SU-DHL-6 (cell line): Measurements from ENCODE around the gene ZNF512.

ENCODE experiments used
- H2AFZ ChIP-seq: fragments of 200-600 bp; sonication (generic); 2 replicates; pipeline ENCODE4 v1.6.1; 2014; ENCODE audit warnings: low read depth, mild to moderate bottlenecking, moderate library complexity, mixed read lengths, antibody characterized with exemption, low read length; ENCODE audit not compliant: severe bottlenecking
- H3F3A ChIP-seq: fragments of 200-600 bp; shearing (Covaris generic); 2 replicates; pipeline ENCODE4 v1.6.0; 2016; ENCODE audit warnings: antibody characterized with exemption, mild to moderate bottlenecking; ENCODE audit not compliant: insufficient read depth
- H3K27ac ChIP-seq: fragments of 200-600 bp; sonication (generic); 2 replicates; pipeline ENCODE4 v1.5.1; 2016; ENCODE audit warnings: low read depth, mild to moderate bottlenecking, low read length, moderate library complexity, mixed read lengths
- H3K27me3 ChIP-seq: fragments of 200-600 bp; sonication (generic), shearing (Covaris generic); 2 replicates; pipeline ENCODE4 v1.6.0; 2014; ENCODE audit warnings: mild to moderate bottlenecking, low read length
- H3K36me3 ChIP-seq: fragments of 200-600 bp; sonication (generic); 2 replicates; pipeline ENCODE4 v1.6.1; 2014; ENCODE audit warnings: mild to moderate bottlenecking, low read length, mixed read lengths
- H3K4me2 ChIP-seq: fragments of 300-600, 200-600 bp; shearing (Covaris generic), sonication (generic); 2 replicates; pipeline ENCODE4 v1.6.0; 2014; ENCODE audit warnings: low read length, low read depth, mild to moderate bottlenecking; ENCODE audit not compliant: poor library complexity, severe bottlenecking
- H3K4me3 ChIP-seq: fragments of 200-600 bp; sonication (generic); 2 replicates; pipeline ENCODE4 v1.5.1; 2014; ENCODE audit warnings: antibody characterized with exemption, low read length, mild to moderate bottlenecking, mixed read lengths; ENCODE audit not compliant: insufficient read depth, poor library complexity, severe bottlenecking
- H3K79me2 ChIP-seq: fragments of 200-600 bp; sonication (generic); 2 replicates; pipeline ENCODE4 v1.6.1; 2014; ENCODE audit warnings: mild to moderate bottlenecking, low read length, moderate library complexity; ENCODE audit not compliant: insufficient read depth
- H3K9ac ChIP-seq: fragments of 200-600 bp; sonication (generic); 2 replicates; pipeline ENCODE4 v1.7.0; 2014; ENCODE audit warnings: mild to moderate bottlenecking, low read length
- H3K9me2 ChIP-seq: fragments of 200-600 bp; sonication (generic); replicated peaks from 2 replicates; pipeline ENCODE4 v1.6.1; 2014; ENCODE audit warnings: low read length; ENCODE audit not compliant: insufficient read depth
- H3K9me3 ChIP-seq: fragments of 200-600 bp; sonication (generic); 2 replicates; pipeline ENCODE4 v1.6.1; 2014; ENCODE audit warnings: low read length, mixed read lengths; ENCODE audit not compliant: insufficient read depth
- H4K20me1 ChIP-seq: fragments of 200-600 bp; sonication (generic); 2 replicates; pipeline ENCODE4 v1.6.1; 2014; ENCODE audit warnings: low read depth, mild to moderate bottlenecking, antibody characterized with exemption, low read length, moderate library complexity, mixed read lengths
- CTCF ChIP-seq: fragments of 200-600 bp; sonication (generic); IDR thresholded peaks from one replicate; pipeline ENCODE4 v1.5.1; 2017; ENCODE audit warnings: antibody characterized with exemption, mild to moderate bottlenecking, low read length, moderate library complexity; ENCODE audit not compliant: insufficient read depth, poor library complexity, severe bottlenecking
- EZH2phosphoT487 ChIP-seq: fragments of 200-600 bp; sonication (generic), shearing (Covaris generic); conservative IDR thresholded peaks from 2 replicates; pipeline ENCODE4 v1.6.1; 2018; ENCODE audit warnings: mild to moderate bottlenecking, antibody characterized with exemption, low read length, moderate library complexity, mixed read lengths

Gene ZNF512

GRCh38 chr2:27638037-27638637, 55.3 kb downstream of the ZNF512 start:
- no peak overlapping the region for H3K27ac ChIP-seq
- H3K36me3 ChIP-seq: peaks cover 33% of the 10 kb centered on the region
- H3F3A ChIP-seq: no peaks in the 10 kb centered on the region; the same call in 1 of the 2 replicates
- H2AFZ ChIP-seq: no peak overlapping the region
- H3K27me3 ChIP-seq: no peaks in the 10 kb centered on the region
- TF ChIP-seq CTCF (no peak), EZH2phosphoT487 (no peak)
- no peak overlapping the region for H3K4me3 ChIP-seq
- H3K79me2 ChIP-seq: no peaks in the 10 kb centered on the region
- H3K4me2 ChIP-seq: no peak overlapping the region
- no peaks in the 10 kb centered on the region for H4K20me1 ChIP-seq
- H3K9me3 ChIP-seq: no peaks in the 10 kb centered on the region
- no peaks in the 10 kb centered on the region for H3K9me2 ChIP-seq
- H3K9ac ChIP-seq: no peak overlapping the region

- H3K9me3 ChIP-seq: no peaks in the 10 kb centered on the region
- no peak overlapping the region for H3K4me3 ChIP-seq
- H3K27me3 ChIP-seq: no peaks in the 10 kb centered on the region
- H3K9ac ChIP-seq: no peak overlapping the region
- no peaks in the 10 kb centered on the region; the same call in 1 of the 2 replicates for H3F3A ChIP-seq
- TF ChIP-seq EZH2phosphoT487 (no peak), CTCF (no peak)
- no peak overlapping the region for H3K27ac ChIP-seq
- no peaks in the 10 kb centered on the region for H3K9me2 ChIP-seq
- no peaks in the 10 kb centered on the region for H4K20me1 ChIP-seq
- H3K4me2 ChIP-seq: no peak overlapping the region
- no peaks in the 10 kb centered on the region for H3K79me2 ChIP-seq
- H3K36me3 ChIP-seq: peaks cover 36% of the 10 kb centered on the region
- no peak overlapping the region for H2AFZ ChIP-seq
Observed at GRCh38 chr2:27638709-27639108, 55.9 kb downstream of the ZNF512 start.

- no peak overlapping the region for H3K4me3 ChIP-seq
- no peak overlapping the region for H3K27ac ChIP-seq
- H3K4me2 ChIP-seq: no peak overlapping the region
- TF ChIP-seq EZH2phosphoT487 (no peak), CTCF (no peak)
- no peak overlapping the region for H3K9ac ChIP-seq
- no peak overlapping the region for H2AFZ ChIP-seq
- H3K27me3 ChIP-seq: no peaks in the 10 kb centered on the region
- no peaks in the 10 kb centered on the region for H4K20me1 ChIP-seq
- H3K36me3 ChIP-seq: peaks cover 27% of the 10 kb centered on the region
- H3K79me2 ChIP-seq: no peaks in the 10 kb centered on the region
- H3F3A ChIP-seq: peaks cover 4% of the 10 kb centered on the region
- no peaks in the 10 kb centered on the region for H3K9me3 ChIP-seq
- H3K9me2 ChIP-seq: no peaks in the 10 kb centered on the region
Observed at GRCh38 chr2:27640722-27641245, 57.9 kb downstream of the ZNF512 start.
